Urinary bladder (tissue), 4 donors: ENCODE measurements around the gene SORCS2. TPM values are rescaled to one million over a fixed set of nuclear protein-coding genes. Genes with fewer than 3 reads are reported as not detected.

Experiments used
- DNase-seq: peaks from one replicate; pipeline ENCODE4 v3.0.0-alpha.2; 2015; ENCODE audit errors: extremely low spot score
- H3K27ac ChIP-seq: one replicate; pipeline ENCODE4 v1.5.1; 2013; ENCODE audit warnings: low read depth, mild to moderate bottlenecking, moderate library complexity
- H3K36me3 ChIP-seq: one replicate; pipeline ENCODE4 v1.6.1; 2013; ENCODE audit warnings: mild to moderate bottlenecking, moderate library complexity; ENCODE audit not compliant: insufficient read depth
- H3K4me1 ChIP-seq: one replicate; pipeline ENCODE4 v1.6.1; 2013; ENCODE audit warnings: mild to moderate bottlenecking, moderate library complexity; ENCODE audit not compliant: insufficient read depth
- H3K4me3 ChIP-seq: one replicate; pipeline ENCODE4 v1.5.1; 2013; ENCODE audit warnings: low read depth, low read length
- WGBS: extraction: QIAGEN DNeasy Blood & Tissue Kit; methylation state at CpG from one replicate; pipeline ENCODE4 v1.1.7; 2013; 5-methylcytosine and 5-hydroxymethylcytosine counted together
- polyA plus RNA-seq: library from polyadenylated mRNA; stranded (reverse); fragments of 200-250 nt; gene quantifications from one replicate; pipeline ENCODE4 v1.2.3, GENCODE V29; 2013
- total RNA-seq: library from RNA; depleted of rRNA; stranded (reverse); fragments of >200 nt; gene quantifications from one replicate; pipeline ENCODE4 v1.2.3, GENCODE V29; 2014
- donor health status: healthy with polysubstance abuse.
- donor health status: healthy.

Gene SORCS2
- total and polyA plus RNA-seq, 2 donors, result 5.3 to 10.8 TPM

DNA sequence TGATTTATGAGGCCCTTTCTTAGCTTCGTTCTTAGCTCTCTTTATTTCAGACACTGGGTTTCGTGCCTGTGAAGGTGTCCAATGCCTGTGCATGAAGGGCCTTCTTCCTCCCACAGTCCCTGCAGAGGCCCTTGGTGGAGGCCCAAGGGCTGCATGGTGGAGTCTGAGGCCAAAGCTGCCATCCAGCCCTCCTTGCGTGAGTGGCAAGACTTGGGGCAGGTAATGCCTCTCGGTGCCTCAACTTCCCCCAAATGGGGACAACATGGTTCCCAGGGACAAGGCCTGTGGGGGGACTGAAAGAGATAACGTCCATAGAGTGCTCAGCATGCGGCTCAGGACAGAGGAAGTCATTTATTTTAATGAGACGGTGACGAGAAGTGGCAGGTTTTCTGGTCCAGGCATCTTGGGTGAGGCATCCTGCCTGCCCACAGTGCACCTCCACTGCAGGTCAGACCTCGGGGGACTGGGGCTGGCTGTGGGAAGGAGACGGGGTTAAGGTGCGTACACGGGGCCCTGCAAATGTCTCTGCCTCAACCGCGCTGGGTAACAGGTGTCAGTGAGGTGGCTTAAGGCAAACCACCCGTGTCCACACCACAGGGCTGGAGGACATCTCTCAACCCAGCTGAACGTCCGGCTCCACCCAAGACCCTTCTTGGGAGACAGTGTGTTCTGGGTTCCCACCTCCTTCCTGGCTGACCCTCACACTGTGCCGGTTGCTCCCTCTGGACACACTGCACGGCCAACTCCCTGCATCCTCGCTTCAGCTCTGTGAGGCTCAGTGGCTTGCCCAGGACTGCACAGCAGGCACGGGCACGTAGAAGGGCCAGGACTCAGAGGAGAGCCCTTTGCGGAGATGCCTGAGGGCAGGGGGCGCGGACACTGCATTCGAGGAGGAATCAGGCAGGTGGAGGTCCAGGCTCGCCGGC lies 191.9 kb downstream of the SORCS2 start:
- Histone ChIP-seq H3K27ac (no peak overlapping the region), H3K36me3 (no peaks in the 10 kb centered on the region), H3K4me3 (no peak overlapping the region), H3K4me1 (no peaks in the 10 kb centered on the region)
- no peak for DNase-seq
- 87% methylated on average over 28 of the region's 28 CpGs for WGBS

GRCh38 chr4:7384929-7385890 lies 192.9 kb downstream of the SORCS2 start:
- Histone ChIP-seq H3K4me3 (no peak overlapping the region), H3K36me3 (no peaks in the 10 kb centered on the region), H3K4me1 (no peaks in the 10 kb centered on the region), H3K27ac (no peak overlapping the region)
- WGBS, result 74% methylated on average over 12 of the region's 12 CpGs
- DNase-seq, result no peak

GRCh38 chr4:7387925-7388324 lies 195.6 kb downstream of the SORCS2 start:
- Histone ChIP-seq H3K4me3 (no peak overlapping the region), H3K36me3 (no peaks in the 10 kb centered on the region), H3K27ac (no peak overlapping the region), H3K4me1 (no peaks in the 10 kb centered on the region)
- WGBS, result 90% methylated on average over 6 of the region's 6 CpGs
- DNase-seq, result no peak

- DNase-seq, result no peak
- H3K36me3 ChIP-seq, result no peaks in the 10 kb centered on the region
- WGBS, result 94% methylated on average over 13 of the region's 13 CpGs
Measured at GRCh38 chr4:7388627-7389026, 196.3 kb downstream of the SORCS2 start.

GRCh38 chr4:7389101-7389701 lies 196.9 kb downstream of the SORCS2 start:
- DNase-seq, result no peak
- H3K27ac ChIP-seq, result no peak overlapping the region
- H3K4me3 ChIP-seq, result no peak overlapping the region
- 96% methylated on average over 15 of the region's 15 CpGs for WGBS
- H3K36me3 ChIP-seq, result no peaks in the 10 kb centered on the region
- no peaks in the 10 kb centered on the region for H3K4me1 ChIP-seq

More at GRCh38 chr4:7388627-7389026, 196.3 kb downstream of the SORCS2 start:
- no peak overlapping the region for H3K27ac ChIP-seq
- no peaks in the 10 kb centered on the region for H3K4me1 ChIP-seq
- H3K4me3 ChIP-seq, result no peak overlapping the region

- Histone ChIP-seq H3K36me3 (no peaks in the 10 kb centered on the region), H3K27ac (no peak overlapping the region), H3K4me1 (no peaks in the 10 kb centered on the region), H3K4me3 (no peak overlapping the region)
- no peak for DNase-seq
- 62% methylated on average over 12 of the region's 12 CpGs for WGBS
Measured at GRCh38 chr4:7389719-7390118, 197.4 kb downstream of the SORCS2 start.

GRCh38 chr4:7390336-7390735 lies 198.0 kb downstream of the SORCS2 start:
- 94% methylated on average over 13 of the region's 13 CpGs for WGBS
- Histone ChIP-seq H3K27ac (no peak overlapping the region), H3K4me3 (no peak overlapping the region), H3K4me1 (no peaks in the 10 kb centered on the region), H3K36me3 (no peaks in the 10 kb centered on the region)
- DNase-seq, result no peak

DNA sequence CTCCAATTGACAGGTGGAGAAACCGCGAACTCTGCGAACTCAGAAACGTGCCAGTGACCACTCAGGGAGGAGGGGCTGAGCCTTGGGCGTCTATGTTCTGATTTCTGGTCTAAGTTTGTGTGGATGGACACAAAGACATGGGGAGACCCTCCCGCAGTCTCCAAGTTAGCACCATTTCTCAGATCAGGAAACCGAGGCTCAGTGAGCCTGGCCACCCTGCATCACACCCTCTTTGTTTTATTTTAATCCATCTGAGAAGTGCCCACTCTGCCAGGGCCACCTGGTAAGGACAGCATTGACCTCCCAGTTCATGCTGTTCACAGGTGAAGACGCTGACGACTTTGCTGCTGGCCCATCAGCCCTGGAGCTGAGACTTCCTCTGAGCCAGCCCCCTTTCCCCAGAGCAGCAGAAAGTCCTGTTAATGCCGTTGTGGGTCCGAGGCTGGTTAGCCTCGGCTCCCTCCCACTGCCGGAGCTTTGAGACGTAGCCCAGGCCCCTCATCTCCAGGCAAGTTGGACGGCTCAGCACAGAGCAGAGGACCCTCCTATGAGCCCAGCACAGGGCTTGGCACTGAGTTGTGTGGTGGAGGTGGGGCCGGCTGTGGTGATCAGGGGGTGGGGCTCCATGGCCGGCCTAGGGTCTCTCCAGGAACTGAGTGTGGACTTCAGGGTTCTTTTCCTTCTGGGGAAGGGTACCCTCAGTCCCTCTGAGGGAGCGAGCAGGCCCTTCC lies 198.7 kb downstream of the SORCS2 start:
- Histone ChIP-seq H3K27ac (no peak overlapping the region), H3K4me1 (no peaks in the 10 kb centered on the region), H3K36me3 (no peaks in the 10 kb centered on the region), H3K4me3 (no peak overlapping the region)
- no peak for DNase-seq
- 88% methylated on average over 18 of the region's 18 CpGs for WGBS

GRCh38 chr4:7391637-7392437 lies 199.5 kb downstream of the SORCS2 start:
- Histone ChIP-seq H3K4me1 (no peaks in the 10 kb centered on the region), H3K36me3 (no peaks in the 10 kb centered on the region), H3K27ac (no peak overlapping the region), H3K4me3 (no peak overlapping the region)
- 84% methylated on average over 18 of the region's 18 CpGs for WGBS
- DNase-seq, result no peak

DNA sequence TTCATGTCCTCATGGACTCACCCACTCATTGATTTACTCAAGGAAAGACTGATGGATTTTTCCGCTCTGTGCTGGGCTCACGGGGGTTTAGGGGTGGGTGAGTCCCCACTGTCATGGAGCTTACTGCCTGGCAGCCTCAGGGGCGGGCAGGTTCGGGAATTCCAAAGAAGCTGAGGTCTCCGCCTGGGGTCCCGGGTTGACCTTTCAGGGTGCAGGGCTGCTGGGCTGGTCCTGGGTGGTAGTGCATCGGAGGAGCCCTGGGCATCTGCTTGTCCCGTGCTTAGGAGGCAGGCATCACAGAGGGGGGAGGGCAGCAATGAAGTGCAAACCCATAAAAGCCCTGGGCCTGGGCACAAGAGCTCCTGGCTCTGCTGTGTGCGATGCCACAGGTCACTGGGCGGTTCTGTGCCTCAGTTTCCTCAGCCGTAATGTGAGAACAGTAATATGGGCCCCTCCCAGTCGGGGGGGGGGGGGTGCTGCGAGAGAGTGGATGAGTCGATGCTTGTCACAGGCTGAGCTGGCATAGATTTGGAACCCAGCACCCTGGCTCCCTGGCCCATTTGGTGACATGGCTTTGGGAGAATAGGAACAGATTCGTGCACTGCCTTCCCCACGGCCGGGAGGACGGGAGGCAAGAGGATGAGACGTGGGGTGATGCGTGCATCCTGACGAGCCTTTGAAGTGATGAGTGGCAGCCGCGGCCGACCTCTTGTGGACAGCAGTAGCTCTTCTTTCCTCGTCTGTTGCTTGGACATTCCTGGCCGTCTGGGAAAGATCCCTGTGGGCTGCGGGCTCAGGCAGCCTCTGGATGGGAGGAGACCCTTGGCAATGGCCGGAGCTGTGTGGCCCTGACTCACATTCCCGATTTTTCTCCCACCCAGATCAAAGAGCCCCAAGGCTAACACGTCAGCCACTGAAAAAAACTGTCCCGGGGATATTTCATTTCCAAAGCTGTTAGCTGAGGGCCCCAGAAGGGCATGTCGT lies 200.4 kb downstream of the SORCS2 start:
- Histone ChIP-seq H3K36me3 (no peaks in the 10 kb centered on the region), H3K27ac (no peak overlapping the region), H3K4me3 (no peak overlapping the region), H3K4me1 (no peaks in the 10 kb centered on the region)
- WGBS, result 66% methylated on average over 32 of the region's 32 CpGs
- DNase-seq, result no peak
